Caco-2 (cell line): ENCODE data around the gene NANOS1. TPM values are rescaled to one million over a fixed set of nuclear protein-coding genes. Genes with fewer than 3 reads are reported as not detected.

Experiments
- Bru-seq: library from RNA; stranded (reverse); fragments of 400-500 nt; gene quantifications from one replicate; lab custom pipeline; 2021; lab: Mats Ljungman, UMichigan
- BruChase-seq, 2 experiments: library from RNA; stranded (reverse); fragments of 400-500 nt; gene quantifications; one replicate each; lab custom pipeline; 2021; lab: Mats Ljungman, UMichigan
- BruUV-seq: library from RNA; stranded (reverse); fragments of 400-500 nt; replicated peaks from 2 replicates; lab custom pipeline; 2021; lab: Mats Ljungman, UMichigan
- CTCF ChIA-PET: fragments of 300-600 bp; sonication (Branson Sonifier 250); formaldehyde crosslinking; loops from one replicate; lab custom pipeline; 2022; ENCODE audit warnings: antibody characterized with exemption; lab: Charles Lee
- POLR2A ChIA-PET: fragments of 300-600 bp; sonication (Branson Sonifier 250); formaldehyde crosslinking; loops from one replicate; lab custom pipeline; 2022; ENCODE audit warnings: antibody characterized with exemption; lab: Charles Lee
- DNase-seq, 2 experiments: peaks; one replicate each; pipeline versions ENCODE4 v3.0.0 to v3.0.0-alpha.2; 2020 to 2022
- H3K27me3 ChIP-seq: replicated peaks from 2 replicates; pipeline ENCODE4 v1.6.0; 2011; ENCODE audit warnings: low read length; ENCODE audit not compliant: control insufficient read depth, insufficient read depth
- H3K36me3 ChIP-seq: 2 replicates; pipeline ENCODE4 v1.5.1; 2011; ENCODE audit warnings: low read length; ENCODE audit not compliant: control insufficient read depth, insufficient read depth
- H3K4me1 ChIP-seq: fragments of 250-450 bp; sonication (Bioruptor Pico); 2 replicates; pipeline ENCODE4 v1.5.1; 2020; ENCODE audit warnings: mild to moderate bottlenecking
- H3K4me3 ChIP-seq: 2 replicates; pipeline ENCODE4 v1.5.1; 2011; ENCODE audit warnings: low read depth, mild to moderate bottlenecking, control low read depth, low read length
- H3K9me3 ChIP-seq: fragments of 250-450 bp; sonication (Bioruptor Pico); 2 replicates; pipeline ENCODE4 v1.5.1; 2020; ENCODE audit warnings: mild to moderate bottlenecking, moderate library complexity
- H3K27ac Mint-ChIP-seq: one replicate; pipeline ENCODE4 v1.8.0; 2022; ENCODE audit warnings: mixed read lengths; ENCODE audit not compliant: unreplicated experiment
- H3K27me3 Mint-ChIP-seq: one replicate; pipeline ENCODE4 v1.8.0; 2022; ENCODE audit warnings: mixed read lengths; ENCODE audit not compliant: insufficient read depth, unreplicated experiment
- H3K36me3 Mint-ChIP-seq: one replicate; pipeline ENCODE4 v1.8.0; 2022; ENCODE audit warnings: mild to moderate bottlenecking, mixed read lengths; ENCODE audit not compliant: insufficient read depth, unreplicated experiment
- H3K4me1 Mint-ChIP-seq: one replicate; pipeline ENCODE4 v1.8.0; 2022; ENCODE audit warnings: low read depth, mixed read lengths; ENCODE audit not compliant: unreplicated experiment
- H3K4me3 Mint-ChIP-seq: one replicate; pipeline ENCODE4 v1.8.0; 2022; ENCODE audit warnings: mild to moderate bottlenecking, moderate library complexity, mixed read lengths; ENCODE audit not compliant: unreplicated experiment
- H3K9me3 Mint-ChIP-seq: one replicate; pipeline ENCODE4 v1.8.0; 2022; ENCODE audit warnings: mixed read lengths; ENCODE audit not compliant: unreplicated experiment
- intact Hi-C: fragments of 100-400 bp; cut with micrococcal nuclease; formaldehyde crosslinking; loops from one replicate; pipeline ENCODE4 v1.10.0; 2022; ENCODE audit not compliant: unreplicated experiment
- long read RNA-seq: library from polyadenylated mRNA; stranded (forward); transcript quantifications from one replicate; pipeline ENCODE4 v2.0.0, GENCODE V29; 2022
- total RNA-seq: library from RNA; stranded (reverse); gene quantifications from 2 replicates; pipeline ENCODE4 v1.2.3, GENCODE V29; 2022
- TF ChIP-seq, protein P1 (sequence below), 2 experiments: fragments of 200-600 bp in 1 of 2; IDR thresholded peaks; 1 replicate in 1 of 2; 2 replicates in 1 of 2; pipeline versions ENCODE4 v1.5.1 to v1.8.0; 2011 to 2022; ENCODE audit warnings: antibody characterized with exemption in 1 of 2, control low read depth in 1 of 2, inconsistent platforms in 1 of 2, low read depth in 1 of 2, low read length in 1 of 2, mild to moderate bottlenecking in 1 of 2, moderate library complexity in 1 of 2; ENCODE audit not compliant: insufficient read depth in 1 of 2, severe bottlenecking in 1 of 2, unreplicated experiment in 1 of 2

The NANOS1 gene
- total RNA-seq = 4.6 and 5.9 TPM in 2 replicates
- Bru-seq, nascent RNA = percentile 52 among the genes with signal in this experiment
- BruChase-seq, experiment 1, labeled RNA remaining after a 2-hour chase = percentile 66 among the genes with signal in this experiment
- percentile 79 among the genes with signal in this experiment for BruChase-seq, experiment 2, labeled RNA remaining after a 6-hour chase
- long read RNA-seq, full-length matches to known transcripts = 14 of 14 reads
- long read RNA-seq, partial matches to known transcripts = 0 of 14 reads
- long read RNA-seq, other reads (novel, unspliced or antisense) = 0 of 14 reads

- Mint-ChIP-seq H3K36me3 (peaks cover 48% of the 10 kb centered on the region), H3K9me3 (no peaks in the 10 kb centered on the region), H3K4me1 (peaks cover 9% of the 10 kb centered on the region), H3K27ac (peak within 1 kb of the TSS; percentile 52), H3K4me3 (peak within 1 kb of the TSS; percentile 68), H3K27me3 (no peaks in the 10 kb centered on the region)
- TF ChIP-seq, protein P1, sequence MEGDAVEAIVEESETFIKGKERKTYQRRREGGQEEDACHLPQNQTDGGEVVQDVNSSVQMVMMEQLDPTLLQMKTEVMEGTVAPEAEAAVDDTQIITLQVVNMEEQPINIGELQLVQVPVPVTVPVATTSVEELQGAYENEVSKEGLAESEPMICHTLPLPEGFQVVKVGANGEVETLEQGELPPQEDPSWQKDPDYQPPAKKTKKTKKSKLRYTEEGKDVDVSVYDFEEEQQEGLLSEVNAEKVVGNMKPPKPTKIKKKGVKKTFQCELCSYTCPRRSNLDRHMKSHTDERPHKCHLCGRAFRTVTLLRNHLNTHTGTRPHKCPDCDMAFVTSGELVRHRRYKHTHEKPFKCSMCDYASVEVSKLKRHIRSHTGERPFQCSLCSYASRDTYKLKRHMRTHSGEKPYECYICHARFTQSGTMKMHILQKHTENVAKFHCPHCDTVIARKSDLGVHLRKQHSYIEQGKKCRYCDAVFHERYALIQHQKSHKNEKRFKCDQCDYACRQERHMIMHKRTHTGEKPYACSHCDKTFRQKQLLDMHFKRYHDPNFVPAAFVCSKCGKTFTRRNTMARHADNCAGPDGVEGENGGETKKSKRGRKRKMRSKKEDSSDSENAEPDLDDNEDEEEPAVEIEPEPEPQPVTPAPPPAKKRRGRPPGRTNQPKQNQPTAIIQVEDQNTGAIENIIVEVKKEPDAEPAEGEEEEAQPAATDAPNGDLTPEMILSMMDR (IDR thresholded peaks at IDR 0.05; ENCODE audit: insufficient read depth in 1 of 2, low read depth in 1 of 2, low read length in 1 of 2, severe bottlenecking in 1 of 2, unreplicated experiment in 1 of 2) = no peak
- no peaks in the 10 kb centered on the region for H3K27me3 ChIP-seq
- H3K4me3 ChIP-seq = peak within 1 kb of the TSS; percentile 68
- CTCF ChIA-PET = no interaction called here
- no TSS peak for BruUV-seq
- no peaks in the 10 kb centered on the region for H3K36me3 ChIP-seq
- no peaks in the 10 kb centered on the region for H3K9me3 ChIP-seq
- intact Hi-C loops = loop anchor here (5.0 kb wide), 2 partner anchors 273 to 463 kb away; no protein-coding TSS in a partner anchor
- peak; percentile 52 to 70 for DNase-seq
- POLR2A ChIA-PET = interaction anchor here (1.0 kb wide), 1 partner anchor 275 kb away, joined by 5 read pairs; the partner anchor contains the start of gene CACUL1
- peaks cover 11% of the 10 kb centered on the region; the same call in 1 of the 2 replicates for H3K4me1 ChIP-seq
Observed at GRCh38 chr10:119029613-119030420, at the start of gene NANOS1. NANOS1 (plus strand) TSS chr10:119029714; CDS start chr10:119029802, 88 bp downstream.

GRCh38 chr10:118980135-118980865 lies 49.2 kb upstream of the NANOS1 start:
- H3K27ac Mint-ChIP-seq = no peak overlapping the region
- TF ChIP-seq, protein P1 (IDR thresholded peaks at IDR 0.05; ENCODE audit: insufficient read depth in 1 of 2, low read depth in 1 of 2, low read length in 1 of 2, severe bottlenecking in 1 of 2, unreplicated experiment in 1 of 2) = no peak

More at GRCh38 chr10:118980135-118980865, 49.2 kb upstream of the NANOS1 start:
- DNase-seq = peak in 1 of 2 experiments; percentile 22
- Mint-ChIP-seq H3K27me3 (peaks cover 3% of the 10 kb centered on the region), H3K4me1 (no peaks in the 10 kb centered on the region), H3K4me3 (no peak overlapping the region), H3K36me3 (no peaks in the 10 kb centered on the region), H3K9me3 (peaks cover 12% of the 10 kb centered on the region)
- Histone ChIP-seq H3K27me3 (no peaks in the 10 kb centered on the region), H3K9me3 (peaks cover 4% of the 10 kb centered on the region; the same call in 1 of the 2 replicates), H3K4me1 (no peaks in the 10 kb centered on the region), H3K36me3 (no peaks in the 10 kb centered on the region), H3K4me3 (no peak overlapping the region)
- ChIA-PET POLR2A (no interaction called here), CTCF (interaction anchor here (0.7 kb wide), 1 partner anchor 1629 kb away, joined by 3 read pairs; no protein-coding TSS in a partner anchor)
- BruUV-seq = no TSS peak
- intact Hi-C loops = no loop called here
